Activated CD4-positive, alpha-beta T cell treated with anti-CD3 and anti-CD28 coated beads, Interleukin-2, amount 50 U/mL, for 4 hours (primary cell): ENCODE measurements around the gene PAK3.

Experiments
- DNase-seq, 2 experiments: peaks; one replicate each; pipeline ENCODE4 v3.0.0-alpha.2; 2020

PAK3 gene

GRCh38 chrX:111133389-111133788, 37.4 kb downstream of the PAK3 start:
- no peak for DNase-seq

- no peak for DNase-seq
These were observed 49.9 kb downstream of the PAK3 start for GRCh38 chrX:111145878-111146277.

GRCh38 chrX:111151764-111152163, 55.8 kb downstream of the PAK3 start:
- DNase-seq = no peak

GRCh38 chrX:111159232-111159631, 63.2 kb downstream of the PAK3 start:
- no peak for DNase-seq

- DNase-seq = no peak
These were observed 68.7 kb downstream of the PAK3 start for GRCh38 chrX:111164728-111165127.

GRCh38 chrX:111165902-111166301, 69.9 kb downstream of the PAK3 start:
- no peak for DNase-seq

- no peak for DNase-seq
These were observed 71.3 kb downstream of the PAK3 start for GRCh38 chrX:111167334-111167733.

- DNase-seq = no peak
These were observed 72.3 kb downstream of the PAK3 start for GRCh38 chrX:111168314-111168713.

- DNase-seq = no peak
These were observed 73.2 kb downstream of the PAK3 start for GRCh38 chrX:111169141-111169540.

- no peak for DNase-seq
These were observed 74.0 kb downstream of the PAK3 start for GRCh38 chrX:111170017-111170416.

- DNase-seq = no peak
These were observed 84.8 kb downstream of the PAK3 start for GRCh38 chrX:111180750-111181240.

GRCh38 chrX:111181951-111182350, 86.0 kb downstream of the PAK3 start:
- no peak for DNase-seq

GRCh38 chrX:111182997-111183396, 87.0 kb downstream of the PAK3 start:
- DNase-seq = no peak

GRCh38 chrX:111191598-111191997, 95.6 kb downstream of the PAK3 start:
- no peak for DNase-seq

GRCh38 chrX:111199505-111199904, 103.5 kb downstream of the PAK3 start:
- DNase-seq = no peak

- no peak for DNase-seq
These were observed 104.3 kb downstream of the PAK3 start for GRCh38 chrX:111200327-111200726.

- no peak for DNase-seq
These were observed 111.9 kb downstream of the PAK3 start for GRCh38 chrX:111207851-111208250.

- no peak for DNase-seq
These were observed 120.4 kb downstream of the PAK3 start for GRCh38 chrX:111216293-111216801.

GRCh38 chrX:111244235-111244750, 148.3 kb downstream of the PAK3 start:
- DNase-seq = no peak

GRCh38 chrX:111254896-111255693, 159.1 kb downstream of the PAK3 start:
- DNase-seq = no peak

- DNase-seq = no peak
These were observed 161.7 kb downstream of the PAK3 start for GRCh38 chrX:111257733-111258132.

GRCh38 chrX:111259559-111259958, 163.6 kb downstream of the PAK3 start:
- DNase-seq = no peak

GRCh38 chrX:111260451-111260850, 164.5 kb downstream of the PAK3 start:
- no peak for DNase-seq

- DNase-seq = no peak
These were observed 166.1 kb downstream of the PAK3 start for GRCh38 chrX:111262086-111262485.
